GM12891 (cell line): ENCODE results near the gene CACNA1H.

Experiments used
- POLR2A ChIP-seq: IDR thresholded peaks from 2 replicates; pipeline ENCODE4 v1.6.1; 2011; ENCODE audit warnings: low read depth, low read length, control low read depth
- POLR2AphosphoS5 ChIP-seq: IDR thresholded peaks from 2 replicates; pipeline ENCODE4 v1.6.1; 2011; ENCODE audit warnings: low read depth, low read length, control low read depth
- SPI1 ChIP-seq: IDR thresholded peaks from 2 replicates; pipeline ENCODE4 v1.6.1; 2011; ENCODE audit warnings: low read depth, low read length, control low read depth
- TAF1 ChIP-seq: IDR thresholded peaks from 2 replicates; pipeline ENCODE4 v1.6.1; 2011; ENCODE audit warnings: low read depth, low read length, control low read depth

- TF ChIP-seq POLR2A (no peak), TAF1 (no peak), POLR2AphosphoS5 (no peak), SPI1 (no peak)
Observed at GRCh38 chr16:1208239-1208830, 55.4 kb downstream of the CACNA1H start.
